ENCODE measurements around the gene TSTD1. TPM values are rescaled to one million over a fixed set of nuclear protein-coding genes. Genes with fewer than 3 reads are reported as not detected.

TSTD1 gene
- total RNA-seq, 1 donor from 2014 or later, result 55.5 TPM

GRCh38 chr1:161045736-161046604, 7.2 kb upstream of the TSTD1 start, which contains the start of gene USF1:
Gene USF1, minus strand, starts transcription at chr1:161045977. Its CDS starts 2,702 bp downstream, at chr1:161043275.
- peak within 1 kb of the TSS; percentile 56 for H3K4me3 ChIP-seq (ENCODE audit: low read depth, low read length)
- peak; percentile 89 for DNase-seq (ENCODE audit: low read depth)

GRCh38 chr1:161044908-161045735, 6.4 kb upstream of the TSTD1 start:
- H3K27me3 ChIP-seq (ENCODE audit: control insufficient read depth, insufficient read depth, low read length), result no peaks in the 10 kb centered on the region
- peak overlapping the region; percentile 56 for H3K4me3 ChIP-seq (ENCODE audit: low read depth, low read length)
- DNase-seq (ENCODE audit: low read depth) (peak; percentile 38), FAIRE-seq (no peak)
- H3K36me3 ChIP-seq (ENCODE audit: control insufficient read depth, insufficient read depth, low read length), result peaks cover 18% of the 10 kb centered on the region
- TF ChIP-seq CTCF (IDR thresholded peaks at IDR 0.05; ENCODE audit: insufficient read depth, low read length, severe bottlenecking), result no peak

More at GRCh38 chr1:161045736-161046604, 7.2 kb upstream of the TSTD1 start, which contains the start of gene USF1:
- peaks cover 14% of the 10 kb centered on the region for H3K36me3 ChIP-seq (ENCODE audit: control insufficient read depth, insufficient read depth, low read length)
- FAIRE-seq, result no peak
- no peaks in the 10 kb centered on the region for H3K27me3 ChIP-seq (ENCODE audit: control insufficient read depth, insufficient read depth, low read length)
- TF ChIP-seq CTCF (IDR thresholded peaks at IDR 0.05; ENCODE audit: insufficient read depth, low read length, severe bottlenecking), result no peak

DNA sequence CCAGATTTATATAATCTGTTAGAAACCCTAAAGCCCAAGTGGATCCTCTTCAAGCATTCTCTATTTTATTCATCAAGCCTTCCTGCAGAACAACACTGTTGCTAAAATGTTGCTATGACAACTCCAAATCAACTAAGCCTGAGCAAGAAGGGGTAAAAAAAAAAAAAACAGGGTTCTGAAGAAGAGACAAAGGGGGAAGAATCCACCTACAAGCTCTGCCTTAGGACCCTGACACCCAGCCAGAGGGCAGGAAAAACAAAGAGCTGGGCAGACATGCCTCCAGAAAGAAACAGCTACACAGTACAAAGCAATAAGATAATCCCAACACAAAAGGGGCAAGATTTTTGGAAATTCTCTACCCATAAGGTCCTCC, 5.8 kb upstream of the TSTD1 start:
- FAIRE-seq (no peak), DNase-seq (ENCODE audit: low read depth) (no peak)
- Histone ChIP-seq H3K27me3 (ENCODE audit: control insufficient read depth, insufficient read depth, low read length) (no peaks in the 10 kb centered on the region), H3K36me3 (ENCODE audit: control insufficient read depth, insufficient read depth, low read length) (peaks cover 21% of the 10 kb centered on the region), H3K4me3 (ENCODE audit: low read depth, low read length) (peak overlapping the region; percentile 56)
- no peak for TF ChIP-seq CTCF (IDR thresholded peaks at IDR 0.05; ENCODE audit: insufficient read depth, low read length, severe bottlenecking)

- no peak for DNase-seq (ENCODE audit: low read depth)
- TF ChIP-seq CTCF (IDR thresholded peaks at IDR 0.05; ENCODE audit: insufficient read depth, low read length, severe bottlenecking), result no peak
- Histone ChIP-seq H3K4me3 (ENCODE audit: low read depth, low read length) (no peak overlapping the region), H3K27me3 (ENCODE audit: control insufficient read depth, insufficient read depth, low read length) (no peaks in the 10 kb centered on the region), H3K36me3 (ENCODE audit: control insufficient read depth, insufficient read depth, low read length) (peaks cover 21% of the 10 kb centered on the region)
- peak; percentile 36 for FAIRE-seq
These were observed 782 bp upstream of the TSTD1 start for GRCh38 chr1:161039546-161039945.

GRCh38 chr1:161039154-161039545, 386 bp upstream of the TSTD1 start:
- peak overlapping the region; percentile 93 for H3K4me3 ChIP-seq (ENCODE audit: low read depth, low read length)
- no peak for FAIRE-seq
- no peak for DNase-seq (ENCODE audit: low read depth)
- TF ChIP-seq CTCF (IDR thresholded peaks at IDR 0.05; ENCODE audit: insufficient read depth, low read length, severe bottlenecking), result no peak
- peaks cover 21% of the 10 kb centered on the region for H3K36me3 ChIP-seq (ENCODE audit: control insufficient read depth, insufficient read depth, low read length)
- H3K27me3 ChIP-seq (ENCODE audit: control insufficient read depth, insufficient read depth, low read length), result no peaks in the 10 kb centered on the region

Data from bronchial epithelial cell (primary cell).